ENCODE data around the gene CDC27.
"Not testable (repeated sequence)": the region's sequence is repeated elsewhere in the genome, so short reads cannot be mapped to it uniquely, and the experiment has no call there.

CDC27 gene

GRCh38 chr17:47192554-47192953 is 3.5 kb upstream of the CDC27 start:
- no peak for DNase-seq (ENCODE audit: low spot score)

GRCh38 chr17:47190770-47191169 is 1.7 kb upstream of the CDC27 start:
- DNase-seq (ENCODE audit: low spot score), result no peak

GRCh38 chr17:47190243-47190642 is 1.1 kb upstream of the CDC27 start:
- no peak for DNase-seq (ENCODE audit: low spot score)

DNA sequence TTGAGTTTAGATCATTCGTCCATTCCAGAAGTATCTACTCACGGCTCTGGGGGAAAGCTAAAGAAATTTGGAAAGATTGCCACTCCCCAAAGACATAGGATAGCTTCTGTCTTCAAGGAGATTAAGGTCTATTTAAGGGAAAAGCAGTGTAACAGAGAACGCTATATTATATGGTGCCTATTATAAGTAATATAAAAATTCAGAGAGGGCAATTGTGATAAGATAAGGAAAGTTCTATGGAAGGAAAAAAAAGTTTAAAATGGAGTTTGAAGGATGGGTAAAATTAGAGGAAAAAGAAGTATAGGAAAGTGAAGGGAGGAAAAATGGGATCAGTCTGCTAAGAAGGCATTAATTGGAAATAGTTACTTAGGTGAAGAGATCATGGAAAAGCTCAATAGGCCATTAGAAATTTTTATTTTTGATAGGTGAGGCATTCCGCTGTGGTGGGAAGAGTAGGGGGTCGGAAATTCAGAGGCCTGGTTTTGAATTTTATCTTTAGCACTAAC is 690 bp upstream of the CDC27 start:
- DNase-seq (ENCODE audit: low spot score), result no peak

- peak; percentile 22 for DNase-seq (ENCODE audit: low spot score)
Observed at GRCh38 chr17:47188271-47188875, 722 bp downstream of the CDC27 start.

GRCh38 chr17:47184681-47185080 is 4.4 kb downstream of the CDC27 start:
- no peak for DNase-seq (ENCODE audit: low spot score)

- not testable (repeated sequence) for DNase-seq (ENCODE audit: low spot score)
Observed at GRCh38 chr17:47180988-47181387, 8.1 kb downstream of the CDC27 start.

- no peak for DNase-seq (ENCODE audit: low spot score)
Observed at GRCh38 chr17:47180337-47180736, 8.8 kb downstream of the CDC27 start.

DNA sequence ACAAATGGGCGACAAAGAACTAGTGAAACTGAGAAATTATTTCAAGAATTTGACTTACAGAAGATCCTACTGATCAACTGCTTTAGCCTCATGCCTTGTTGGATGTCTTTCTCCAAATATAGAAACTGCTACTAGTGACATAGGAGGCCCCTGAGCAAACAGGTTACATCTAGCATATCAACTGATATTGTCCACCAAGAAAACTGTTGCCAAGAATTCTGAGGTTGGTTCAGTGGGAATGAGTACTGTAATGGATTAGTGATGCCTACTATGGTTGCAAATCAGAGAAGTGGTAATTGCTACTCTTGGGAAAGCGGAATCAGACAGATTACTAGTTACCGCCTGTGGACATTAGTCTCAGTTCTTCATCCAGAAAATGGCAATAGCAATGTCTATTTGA is 10.0 kb downstream of the CDC27 start:
- DNase-seq (ENCODE audit: low spot score), result no peak

DNA sequence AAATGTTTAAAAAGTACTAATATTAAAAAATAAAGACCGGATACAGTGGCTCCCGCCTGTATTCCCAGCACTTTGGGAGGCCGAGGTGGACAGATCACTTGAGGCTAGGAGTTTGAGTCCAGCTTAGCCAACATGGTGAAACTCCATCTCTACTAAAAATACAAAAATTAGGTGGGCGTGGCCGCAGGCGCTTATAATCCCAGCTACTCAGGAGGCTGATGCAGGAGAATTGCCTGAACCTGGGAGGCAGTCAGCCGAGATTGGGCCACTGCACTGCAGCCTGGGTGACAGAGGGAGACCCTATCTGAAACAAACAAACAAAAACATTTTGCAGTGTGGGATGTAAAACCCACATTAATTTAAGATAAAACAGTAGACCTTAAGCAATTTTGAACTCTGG is 11.8 kb downstream of the CDC27 start:
- DNase-seq (ENCODE audit: low spot score), result no peak

DNA sequence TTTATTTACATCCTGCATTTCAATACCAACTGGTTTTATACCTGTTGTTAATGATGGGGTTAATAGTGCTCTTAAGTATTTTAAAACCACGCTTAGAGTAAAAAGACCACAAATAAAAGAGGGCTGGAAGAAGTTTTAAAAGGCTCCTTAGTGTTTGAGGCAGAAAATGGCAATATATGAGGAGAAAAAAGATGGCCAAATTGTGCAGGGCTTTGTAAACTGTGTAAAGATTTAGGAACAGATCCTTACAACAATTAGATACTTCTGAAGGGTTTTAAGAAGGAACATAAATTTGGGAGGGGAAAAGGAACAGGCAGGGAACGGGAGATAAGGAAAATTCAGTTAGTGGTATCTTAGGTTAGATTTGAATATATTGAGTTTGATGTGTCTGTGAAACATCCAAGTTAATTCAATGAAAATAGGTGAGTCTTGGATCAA is 12.7 kb downstream of the CDC27 start:
- no peak for DNase-seq (ENCODE audit: low spot score)

DNA sequence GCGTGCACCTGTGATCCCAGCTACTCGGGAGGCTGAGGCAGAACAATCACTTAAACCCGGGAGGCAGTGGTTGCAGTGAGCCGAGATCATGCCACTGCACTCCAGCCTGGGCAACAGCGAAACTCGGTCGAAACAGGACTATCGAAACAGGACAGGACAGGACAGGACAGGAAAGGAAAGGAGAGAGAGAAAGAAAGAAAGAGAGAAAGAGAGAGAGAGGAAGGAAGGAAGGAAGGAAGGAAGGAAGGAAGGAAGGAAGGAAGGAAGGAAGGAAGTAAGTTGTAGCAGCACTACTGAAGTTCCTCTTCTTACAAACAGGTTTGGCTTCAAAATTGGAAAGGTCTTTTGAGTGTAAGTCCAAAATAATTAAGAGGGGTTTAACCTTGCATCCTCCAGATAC is 14.3 kb downstream of the CDC27 start:
- not testable (repeated sequence) for DNase-seq (ENCODE audit: low spot score)

DNA sequence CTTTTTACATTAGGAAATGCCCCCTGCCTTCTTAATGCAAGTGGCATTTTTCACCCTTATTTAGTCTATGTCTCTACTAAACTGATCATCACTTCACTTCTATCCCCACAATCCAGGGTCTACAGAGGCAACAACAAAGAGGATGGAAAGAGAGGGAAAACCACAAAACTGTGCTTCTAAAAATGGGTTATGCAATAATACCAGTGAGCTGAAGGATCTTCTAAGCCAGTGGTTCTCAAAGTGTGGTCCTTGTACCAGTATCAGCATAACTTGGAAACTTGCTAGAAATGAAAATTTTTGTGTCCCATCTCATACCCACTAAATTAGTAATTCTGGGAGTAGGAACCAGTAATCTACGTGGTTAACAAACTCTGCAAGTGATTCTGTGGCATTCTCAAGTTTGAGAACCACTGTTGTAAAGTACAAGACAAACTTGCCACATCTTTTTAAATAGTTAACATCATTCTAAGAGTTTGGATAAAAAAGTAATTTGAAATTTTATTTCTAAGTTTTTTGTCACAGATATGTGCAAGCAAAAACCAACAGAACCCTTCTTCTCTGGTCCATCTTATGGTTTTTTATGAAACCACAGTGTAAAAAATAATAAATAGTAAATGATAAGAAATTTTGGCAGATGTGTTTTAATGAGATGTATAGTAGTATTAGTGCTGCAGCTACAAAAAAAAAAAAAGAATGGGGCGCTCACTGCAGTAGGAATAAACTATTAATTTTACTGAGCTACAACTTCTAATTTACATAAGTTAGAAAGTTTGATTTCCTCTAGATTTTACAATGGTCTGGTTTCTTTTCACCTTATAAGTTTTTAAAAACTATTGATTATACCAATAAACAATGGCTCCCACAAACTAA is 16.2 kb downstream of the CDC27 start:
- no peak for DNase-seq (ENCODE audit: low spot score)

- no peak for DNase-seq (ENCODE audit: low spot score)
Observed at GRCh38 chr17:47170710-47171109, 18.4 kb downstream of the CDC27 start.

DNA sequence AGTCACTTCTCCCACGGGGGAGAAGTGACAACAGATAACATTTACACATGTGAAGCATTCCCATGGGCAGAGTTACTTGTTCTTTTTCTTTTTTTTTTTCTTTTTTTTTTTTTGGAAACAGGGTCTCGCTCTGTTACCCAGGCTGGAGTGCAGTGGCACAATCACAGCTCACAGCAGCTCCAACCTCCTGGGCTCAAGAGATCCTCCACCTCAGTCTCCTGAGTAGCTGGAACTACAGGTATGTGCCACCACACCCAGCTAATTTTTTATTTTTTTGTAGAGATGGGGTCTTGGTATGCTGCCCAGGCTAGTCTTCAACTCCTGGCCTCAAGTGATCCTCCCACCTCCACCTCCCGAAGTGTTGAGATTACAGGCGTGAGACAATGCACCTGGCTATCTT is 20.2 kb downstream of the CDC27 start:
- DNase-seq (ENCODE audit: low spot score), result not testable (repeated sequence)

DNA sequence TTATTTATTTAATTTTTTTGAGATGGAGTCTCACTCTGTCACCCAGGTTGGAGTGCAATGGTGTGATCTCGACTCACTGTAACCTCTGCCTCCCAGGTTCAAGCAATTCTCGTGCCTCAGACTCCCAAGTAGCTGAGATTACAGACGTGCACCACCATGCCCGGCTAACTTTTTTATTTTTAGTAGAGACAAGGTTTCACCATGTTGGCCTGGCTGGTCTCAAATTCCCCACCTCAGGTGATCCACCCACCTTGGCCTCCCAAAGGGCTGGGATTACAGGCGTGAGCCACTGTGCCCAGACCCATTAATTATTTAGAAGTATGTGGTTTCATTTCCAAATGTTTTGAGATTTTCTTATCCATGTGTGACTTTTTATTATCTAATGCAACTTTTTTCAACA is 22.2 kb downstream of the CDC27 start:
- DNase-seq (ENCODE audit: low spot score), result not testable (repeated sequence)

DNA sequence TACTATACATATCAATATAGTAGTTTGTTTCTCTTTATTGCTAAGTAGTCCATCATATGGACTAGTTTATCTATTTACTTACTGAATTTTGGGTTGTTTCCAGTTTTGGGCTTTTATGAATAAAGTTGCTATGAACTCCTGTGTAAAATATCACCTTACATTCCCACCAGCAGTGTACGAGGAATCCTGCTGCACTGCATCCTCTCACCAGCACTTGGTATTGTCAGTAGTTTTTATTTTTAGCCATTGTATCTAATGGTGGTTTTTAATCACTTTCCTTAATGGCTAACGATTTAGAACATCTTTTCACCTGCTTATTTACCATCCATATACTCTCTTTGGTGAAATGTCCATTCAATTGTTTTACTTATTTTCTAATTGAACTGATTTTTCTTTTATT is 24.0 kb downstream of the CDC27 start:
- no peak for DNase-seq (ENCODE audit: low spot score)

- DNase-seq (ENCODE audit: low spot score), result no peak
Observed at GRCh38 chr17:47164263-47164662, 24.8 kb downstream of the CDC27 start.

- no peak for DNase-seq (ENCODE audit: low spot score)
Observed at GRCh38 chr17:47162013-47162622, 27.0 kb downstream of the CDC27 start.

GRCh38 chr17:47159315-47159714 is 29.8 kb downstream of the CDC27 start:
- no peak for DNase-seq (ENCODE audit: low spot score)

GRCh38 chr17:47145351-47145750 is 43.7 kb downstream of the CDC27 start:
- no peak for DNase-seq (ENCODE audit: low spot score)

DNA sequence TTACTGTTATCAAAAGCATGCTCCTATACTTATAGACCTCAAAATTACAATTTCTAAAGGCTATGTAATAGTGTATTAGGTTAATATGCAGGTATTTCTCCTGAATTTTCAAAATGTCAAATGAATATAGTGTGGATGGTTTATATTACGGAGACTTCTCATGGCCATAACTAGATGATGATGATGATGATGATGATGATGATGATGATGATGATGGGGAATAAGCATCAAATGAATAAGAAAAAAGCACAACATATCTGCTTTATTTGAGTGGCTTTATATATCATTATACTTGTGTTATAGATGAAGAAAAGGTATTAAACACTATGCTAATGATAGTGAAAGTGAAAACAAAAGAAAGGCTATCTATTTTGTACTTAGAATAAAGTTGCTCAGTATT is 53.9 kb downstream of the CDC27 start:
- DNase-seq (ENCODE audit: low spot score), result no peak

DNA sequence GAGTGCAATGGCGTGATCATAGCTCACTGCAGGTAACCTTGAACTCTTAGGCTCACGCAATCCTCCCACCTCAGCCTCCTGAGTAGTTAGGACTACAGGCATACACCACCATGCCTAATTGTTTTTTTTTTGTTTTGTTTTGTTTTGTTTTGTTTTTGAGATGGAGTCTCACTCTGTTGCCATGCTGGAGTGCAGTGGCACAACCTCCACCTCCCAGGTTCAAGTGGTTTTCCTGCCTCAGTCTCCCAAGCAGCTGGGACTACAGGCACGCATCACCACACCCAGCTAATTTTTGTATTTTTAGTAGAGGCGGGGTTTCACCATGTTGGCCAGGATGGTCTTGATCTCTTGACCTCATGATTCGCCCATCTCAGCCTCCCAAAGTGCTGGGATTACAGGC is 54.7 kb downstream of the CDC27 start:
- not testable (repeated sequence) for DNase-seq (ENCODE audit: low spot score)
